ENCODE measurements around the gene GSTM3. TPM values are rescaled to one million over a fixed set of nuclear protein-coding genes. Genes with fewer than 3 reads are reported as not detected.
"Not testable (repeated sequence)": the region's sequence is repeated elsewhere in the genome, so short reads cannot be mapped to it uniquely, and the experiment has no call there.

Gene GSTM3
- total RNA-seq, 2 donors from 2014 or later = 39.0 to 41.1 TPM

DNA sequence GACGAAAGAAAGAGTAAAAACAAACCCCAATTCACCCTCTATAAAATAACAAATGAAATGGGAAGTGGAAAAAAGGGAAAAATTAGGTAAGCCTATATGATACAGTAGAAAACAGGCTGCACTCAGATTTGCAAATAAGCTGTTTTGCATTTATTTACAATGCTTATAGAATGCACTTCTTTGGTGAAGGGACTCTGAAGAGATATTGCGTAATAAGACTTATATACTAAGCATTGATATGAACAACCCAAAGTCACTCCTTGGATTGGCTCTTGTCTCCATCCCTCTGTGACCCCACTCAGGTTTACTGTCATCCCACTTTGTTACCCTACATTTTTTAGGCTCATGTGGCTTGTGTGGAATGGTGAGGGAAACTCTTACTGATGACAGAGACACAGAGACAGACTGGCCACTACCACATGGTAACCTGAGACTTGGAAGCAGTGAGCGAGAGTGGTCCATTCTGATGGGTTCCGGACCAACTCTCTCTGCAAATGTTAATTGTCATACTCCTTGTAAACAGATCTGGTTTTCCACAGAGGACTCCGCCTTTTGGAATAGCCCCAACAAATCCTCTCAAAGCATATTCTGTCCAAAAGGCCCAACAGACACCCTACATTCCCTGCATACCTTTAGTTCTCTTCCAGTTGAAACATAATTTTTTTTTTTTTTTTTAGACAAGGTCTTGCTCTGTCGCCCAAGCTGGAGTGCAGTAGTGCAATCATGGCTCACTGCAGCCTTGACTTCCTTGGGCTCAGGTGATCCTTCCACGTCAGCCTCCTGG is 17.7 kb downstream of the GSTM3 start:
- DNase-seq (ENCODE audit: low spot score in 2 of 2) = no peak
- Mint-ChIP-seq H3K27ac (peak overlapping the region in 1 of 2 donors; percentile 68), H3K9me3 (no peaks in the 10 kb centered on the region), H3K36me3 (no peaks in the 10 kb centered on the region)
- ATAC-seq = no peak

DNA sequence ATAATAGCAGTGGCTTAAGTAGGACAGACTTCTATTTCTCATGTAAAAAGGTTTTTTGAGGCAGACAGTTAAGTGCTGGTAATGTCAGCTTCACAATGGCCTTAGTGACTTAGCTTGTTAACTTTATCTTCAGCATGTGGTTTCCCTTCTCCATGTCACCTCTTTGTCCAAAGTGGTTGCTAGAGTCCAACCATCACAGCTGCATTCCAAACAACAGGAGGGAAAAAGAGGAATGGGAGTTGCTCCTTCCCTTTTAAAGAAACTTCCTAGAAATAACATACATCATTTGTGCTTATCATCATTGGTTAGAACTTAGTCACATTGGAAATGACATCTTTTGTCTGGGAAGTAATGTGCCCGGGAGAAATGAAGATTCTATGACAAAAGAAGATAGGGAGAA is 18.9 kb downstream of the GSTM3 start:
- Mint-ChIP-seq H3K36me3 (no peaks in the 10 kb centered on the region), H3K27ac (no peak overlapping the region), H3K9me3 (no peaks in the 10 kb centered on the region)
- ATAC-seq (no peak), DNase-seq (ENCODE audit: low spot score in 2 of 2) (no peak)

DNA sequence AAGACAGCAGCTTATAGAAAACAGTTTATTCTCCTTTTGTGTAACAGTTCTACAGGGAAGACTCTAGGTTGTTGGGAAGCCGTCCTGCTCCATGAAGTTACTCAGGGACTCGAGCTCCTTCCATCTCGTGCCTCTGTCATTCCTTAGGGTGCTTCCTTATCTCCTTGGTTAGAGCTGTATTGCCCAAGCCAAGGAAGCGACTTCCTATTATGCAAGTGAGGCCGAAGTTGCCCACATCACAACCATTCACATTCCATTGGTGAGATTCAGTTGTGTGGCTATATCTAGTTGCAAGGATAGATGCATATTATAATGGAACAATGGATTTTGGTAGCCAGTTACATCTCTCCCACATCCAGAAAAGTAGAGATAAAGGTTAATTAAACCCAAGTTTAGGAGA is 19.8 kb downstream of the GSTM3 start:
- Mint-ChIP-seq H3K36me3 (no peaks in the 10 kb centered on the region), H3K9me3 (no peaks in the 10 kb centered on the region), H3K27ac (no peak overlapping the region)
- DNase-seq (ENCODE audit: low spot score in 2 of 2) = no peak
- ATAC-seq = no peak

DNA sequence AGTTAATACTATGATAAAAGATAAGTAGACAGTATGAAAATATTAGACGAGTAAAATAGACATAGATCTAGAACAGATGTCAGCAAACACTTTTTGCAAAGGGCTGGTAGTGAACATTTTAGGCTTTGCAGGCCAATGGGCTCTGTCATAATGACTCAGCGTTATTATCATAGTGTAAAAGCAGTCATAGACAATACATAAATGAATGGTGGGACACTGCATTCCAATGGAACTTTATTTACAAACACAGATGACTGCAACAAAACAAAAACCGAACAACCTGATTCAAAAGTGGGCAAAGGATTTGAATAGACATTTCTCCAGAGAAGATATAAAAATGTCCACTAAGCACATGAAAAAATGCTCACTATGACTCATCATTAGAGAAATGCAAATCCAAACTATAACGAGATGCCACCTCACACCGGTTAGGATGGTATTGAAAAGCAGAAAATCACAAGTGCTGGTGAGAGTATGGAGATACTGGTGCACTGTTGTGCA is 21.5 kb downstream of the GSTM3 start:
- DNase-seq (ENCODE audit: low spot score in 2 of 2) (no peak), ATAC-seq (no peak)
- Mint-ChIP-seq H3K36me3 (no peaks in the 10 kb centered on the region), H3K9me3 (no peaks in the 10 kb centered on the region), H3K27ac (no peak overlapping the region)

DNA sequence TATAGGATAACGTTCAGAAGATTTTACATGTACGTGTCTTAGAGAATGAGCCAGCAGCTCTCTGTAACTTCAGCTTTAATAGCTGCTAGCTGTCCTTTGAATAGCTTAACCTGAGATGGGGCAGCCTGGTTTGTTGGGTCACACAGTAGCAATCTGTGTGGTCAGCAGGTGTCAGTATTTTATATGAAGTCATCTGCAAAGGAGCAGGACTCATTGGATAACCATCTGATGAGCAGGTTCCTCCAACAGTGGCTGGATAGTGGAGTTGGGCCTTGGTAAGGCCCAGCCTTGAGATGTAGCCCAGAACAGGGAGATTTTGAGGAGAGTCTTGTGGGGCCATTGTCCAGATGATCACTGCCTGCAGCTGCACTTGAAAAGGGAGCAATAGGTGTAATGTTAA is 22.3 kb downstream of the GSTM3 start:
- H3K27ac Mint-ChIP-seq = no peak overlapping the region
- no peak for ATAC-seq
- no peaks in the 10 kb centered on the region for H3K9me3 Mint-ChIP-seq
- DNase-seq (ENCODE audit: low spot score in 2 of 2) = no peak
- H3K36me3 Mint-ChIP-seq = no peaks in the 10 kb centered on the region

DNA sequence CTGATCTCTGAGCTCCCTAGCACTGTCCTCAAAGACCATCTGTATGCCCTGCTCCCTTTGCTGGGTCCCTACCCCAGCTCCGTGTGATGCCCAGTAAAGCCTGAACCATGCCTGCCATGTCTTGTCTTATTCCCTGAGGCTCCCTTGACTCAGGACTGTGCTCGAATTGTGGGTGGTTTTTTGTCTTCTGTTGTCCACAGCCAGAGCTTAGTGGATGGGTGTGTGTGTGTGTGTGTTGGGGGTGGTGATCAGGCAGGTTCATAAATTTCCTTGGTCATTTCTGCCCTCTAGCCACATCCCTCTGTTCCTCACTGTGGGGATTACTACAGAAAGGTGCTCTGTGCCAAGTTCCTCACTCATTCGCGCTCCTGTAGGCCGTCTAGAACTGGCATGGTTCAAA is 23.1 kb downstream of the GSTM3 start:
- no peak for DNase-seq (ENCODE audit: low spot score in 2 of 2)
- H3K9me3 Mint-ChIP-seq = no peaks in the 10 kb centered on the region
- H3K36me3 Mint-ChIP-seq = no peaks in the 10 kb centered on the region
- ATAC-seq = no peak
- H3K27ac Mint-ChIP-seq = no peak overlapping the region

DNA sequence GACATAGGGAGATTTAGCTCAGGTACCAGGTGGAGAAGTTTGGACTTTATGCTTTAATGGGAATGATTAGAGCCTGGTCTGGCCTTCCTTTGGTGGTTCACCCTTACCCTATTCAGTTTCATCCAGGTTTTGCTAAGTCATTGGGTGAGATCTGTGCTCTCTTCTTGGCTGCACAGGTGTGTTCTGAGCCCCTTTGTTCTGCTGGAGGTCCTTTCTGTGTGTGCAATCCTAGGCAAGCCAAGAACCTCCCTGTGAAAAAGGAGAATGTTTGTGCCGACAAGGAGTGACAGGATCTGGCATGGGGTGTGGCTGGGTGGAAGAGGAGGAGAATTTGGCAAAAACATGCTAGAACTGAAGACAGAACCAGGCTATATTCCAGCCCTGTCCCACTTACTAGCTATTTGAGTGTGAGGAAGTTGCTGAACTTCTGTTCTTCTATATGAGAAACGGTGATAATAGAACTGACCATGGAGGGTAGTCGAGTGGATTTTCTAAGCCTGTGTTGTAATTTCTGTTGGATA is 24.2 kb downstream of the GSTM3 start:
- no peak for ATAC-seq
- no peak for DNase-seq (ENCODE audit: low spot score in 2 of 2)
- Mint-ChIP-seq H3K9me3 (no peaks in the 10 kb centered on the region), H3K36me3 (no peaks in the 10 kb centered on the region), H3K27ac (no peak overlapping the region)

DNA sequence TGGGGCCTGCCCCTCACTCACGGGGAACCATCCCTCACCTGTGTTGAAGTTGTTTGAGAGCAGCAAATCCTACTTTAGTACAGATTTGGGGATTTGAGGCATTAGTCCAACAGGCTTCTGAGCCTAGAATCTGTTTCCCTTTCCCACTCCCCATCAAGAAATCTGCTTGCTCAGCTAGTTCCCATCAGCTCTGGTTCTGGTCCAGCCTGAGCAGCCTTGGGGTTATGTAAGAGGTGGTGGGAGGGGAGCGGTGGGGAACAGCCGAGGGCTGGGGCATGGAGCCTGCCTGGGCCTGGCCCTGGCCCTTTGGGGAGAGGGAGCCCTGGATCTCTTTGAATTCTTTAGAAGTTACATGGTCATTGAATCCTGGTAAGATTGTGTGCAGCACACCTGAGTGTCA is 24.7 kb downstream of the GSTM3 start:
- H3K36me3 Mint-ChIP-seq = no peaks in the 10 kb centered on the region
- no peaks in the 10 kb centered on the region for H3K9me3 Mint-ChIP-seq
- no peak for DNase-seq (ENCODE audit: low spot score in 2 of 2)
- H3K27ac Mint-ChIP-seq = no peak overlapping the region
- ATAC-seq = no peak

DNA sequence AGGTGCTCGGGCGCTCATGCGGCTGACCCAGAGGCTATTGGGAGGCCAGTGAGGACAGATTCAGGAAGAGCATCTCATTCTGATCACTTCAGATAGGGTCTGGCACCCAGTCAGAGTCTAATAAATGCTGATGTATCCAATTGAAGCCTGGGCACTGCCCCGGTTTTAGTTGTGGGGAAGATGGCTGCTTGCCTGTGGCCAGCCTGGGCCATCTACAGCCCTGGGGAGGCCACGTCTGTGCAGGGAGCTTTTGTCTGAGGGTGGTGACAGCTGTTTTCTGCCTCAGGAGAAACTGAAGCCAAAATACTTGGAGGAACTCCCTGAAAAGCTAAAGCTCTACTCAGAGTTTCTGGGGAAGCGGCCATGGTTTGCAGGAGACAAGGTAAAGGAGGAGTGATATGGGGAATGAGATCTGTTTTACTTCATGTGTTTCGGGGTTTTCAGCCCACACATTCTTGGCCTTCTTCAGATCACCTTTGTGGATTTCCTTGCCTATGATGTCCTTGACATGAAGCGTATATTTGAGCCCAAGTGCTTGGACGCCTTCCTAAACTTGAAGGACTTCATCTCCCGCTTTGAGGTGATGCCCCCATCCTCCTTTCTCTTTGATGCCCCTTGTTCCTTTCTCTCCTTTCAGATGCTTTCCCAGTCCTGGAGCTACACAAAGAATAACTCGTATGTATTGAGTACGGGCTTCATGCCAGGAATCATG is 26.0 kb downstream of the GSTM3 start:
- ATAC-seq (no peak), DNase-seq (ENCODE audit: low spot score in 2 of 2) (no peak)
- no peaks in the 10 kb centered on the region for H3K36me3 Mint-ChIP-seq
- H3K27ac Mint-ChIP-seq = no peak overlapping the region
- H3K9me3 Mint-ChIP-seq = no peaks in the 10 kb centered on the region

DNA sequence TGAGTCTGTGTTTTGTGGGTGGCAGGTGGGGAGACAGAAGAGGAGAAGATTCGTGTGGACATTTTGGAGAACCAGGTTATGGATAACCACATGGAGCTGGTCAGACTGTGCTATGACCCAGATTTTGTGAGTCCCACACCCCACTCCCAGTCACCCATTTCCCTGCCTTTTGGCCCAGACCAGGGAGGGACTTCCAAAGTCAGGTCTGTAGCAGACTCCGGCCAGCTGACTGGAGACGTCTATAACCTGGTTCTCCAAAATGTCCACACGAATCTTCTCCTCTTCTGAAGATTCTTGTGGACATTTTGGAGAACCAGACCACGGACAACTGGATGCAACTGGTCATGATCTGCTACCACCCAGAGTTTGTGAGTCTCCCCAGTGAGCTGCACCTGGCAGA is 27.2 kb downstream of the GSTM3 start:
- Mint-ChIP-seq H3K9me3 (peaks cover 0 to 6% of the 10 kb centered on the region in 2 donors), H3K36me3 (peaks cover 6 to 8% of the 10 kb centered on the region in 2 donors), H3K27ac (no peak overlapping the region)
- ATAC-seq (no peak), DNase-seq (ENCODE audit: low spot score in 2 of 2) (no peak)

DNA sequence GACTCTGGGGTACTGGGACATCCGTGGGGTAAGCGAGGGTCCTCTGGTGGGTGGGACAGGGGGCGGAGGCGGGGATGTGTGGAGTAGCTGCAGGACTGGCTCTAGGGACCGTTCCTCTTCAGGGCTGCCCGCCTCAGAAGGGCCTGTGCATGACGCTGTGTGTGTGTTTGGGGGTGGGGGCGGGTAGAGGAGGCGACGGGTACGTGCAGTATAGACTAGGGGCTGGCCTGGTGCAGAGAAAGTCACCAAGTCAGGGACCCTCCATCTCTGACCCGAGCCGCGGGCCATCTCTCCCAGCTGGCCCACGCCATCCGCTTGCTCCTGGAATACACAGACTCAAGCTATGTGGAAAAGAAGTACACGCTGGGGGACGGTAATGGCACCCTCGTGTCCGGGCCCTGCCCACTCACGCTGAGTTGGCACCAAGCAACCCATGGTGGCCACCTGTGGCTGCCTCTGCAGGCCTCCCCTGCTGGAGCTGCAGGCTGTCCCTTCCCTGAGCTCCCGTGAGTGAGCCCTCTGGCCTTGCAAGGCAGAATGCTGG is 28.4 kb downstream of the GSTM3 start:
- Mint-ChIP-seq H3K27ac (no peak overlapping the region), H3K9me3 (peaks cover 0 to 6% of the 10 kb centered on the region in 2 donors), H3K36me3 (peaks cover 6 to 8% of the 10 kb centered on the region in 2 donors)
- DNase-seq (ENCODE audit: low spot score in 2 of 2) (no peak), ATAC-seq (peak in 1 of 2 donors; percentile 11)

DNA sequence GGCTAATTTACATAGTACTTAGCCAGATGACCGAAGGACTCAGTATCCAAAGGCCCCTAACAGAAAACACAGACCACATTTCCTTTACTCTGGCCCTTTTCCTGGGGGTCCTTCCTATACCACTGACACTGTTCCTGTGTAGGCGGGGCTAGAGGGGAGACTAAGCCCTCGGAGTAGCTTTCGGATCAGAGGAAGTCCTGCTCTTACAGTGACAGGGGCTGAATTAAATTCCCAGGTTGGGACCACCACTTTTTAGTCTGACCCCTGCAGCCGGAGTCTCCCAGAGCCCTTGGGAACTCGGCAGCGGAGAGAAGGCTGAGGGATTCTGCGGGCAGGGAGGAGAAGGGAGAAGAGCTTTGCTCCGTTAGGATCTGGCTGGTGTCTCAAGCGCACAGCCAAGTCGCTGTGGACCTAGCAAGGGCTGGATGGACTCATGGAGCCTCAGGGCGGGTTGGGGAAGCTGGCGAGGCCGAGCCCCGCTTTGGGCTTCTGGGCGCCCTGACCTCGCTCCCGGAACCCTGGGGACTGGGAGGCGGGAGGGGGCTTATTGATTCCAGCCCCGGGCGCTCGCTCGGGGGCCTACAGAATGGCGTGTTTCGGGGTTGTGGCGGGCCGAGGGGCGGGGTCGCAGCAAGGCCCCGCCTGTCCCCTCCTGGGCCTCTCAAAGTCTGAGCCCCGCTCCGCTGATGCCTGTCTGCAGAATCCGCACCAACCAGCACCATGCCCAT is 29.1 kb downstream of the GSTM3 start, which contains the start of gene GSTM5:
Gene GSTM5, plus strand, starts transcription at position 659 of the 728 bp plus-strand sequence. Its CDS starts 62 bp downstream, at position 721.
- H3K27ac Mint-ChIP-seq = peak within 1 kb of the TSS in 1 of 2 donors; percentile 44
- ATAC-seq = peak in 1 of 2 donors; percentile 64
- H3K9me3 Mint-ChIP-seq, H3K36me3 Mint-ChIP-seq: not testable (repeated sequence)
- DNase-seq (ENCODE audit: low spot score in 2 of 2) = peak in 1 of 2 donors; percentile 13

DNA sequence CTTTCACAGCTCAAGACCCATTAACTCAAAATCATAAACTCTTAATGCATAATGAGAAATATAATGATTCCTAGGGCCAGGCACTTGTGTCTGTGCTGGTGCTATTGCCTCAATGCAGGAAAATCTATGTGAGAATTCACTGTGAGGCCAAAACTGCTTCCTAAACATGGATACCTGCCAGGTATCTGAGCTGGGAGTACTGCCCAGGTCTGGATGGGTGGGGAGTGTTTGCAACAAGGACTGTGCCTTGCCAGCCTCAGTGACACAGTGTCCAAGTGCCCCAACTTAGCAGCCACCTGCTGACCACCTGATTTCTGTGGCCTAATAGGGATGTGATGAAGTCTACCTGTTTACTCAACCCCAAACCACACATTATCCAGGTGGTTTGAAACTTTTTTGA is 31.0 kb downstream of the GSTM3 start:
- ATAC-seq; H3K36me3 Mint-ChIP-seq; H3K9me3 Mint-ChIP-seq; H3K27ac Mint-ChIP-seq; DNase-seq (ENCODE audit: low spot score in 2 of 2): not testable (repeated sequence)

DNA sequence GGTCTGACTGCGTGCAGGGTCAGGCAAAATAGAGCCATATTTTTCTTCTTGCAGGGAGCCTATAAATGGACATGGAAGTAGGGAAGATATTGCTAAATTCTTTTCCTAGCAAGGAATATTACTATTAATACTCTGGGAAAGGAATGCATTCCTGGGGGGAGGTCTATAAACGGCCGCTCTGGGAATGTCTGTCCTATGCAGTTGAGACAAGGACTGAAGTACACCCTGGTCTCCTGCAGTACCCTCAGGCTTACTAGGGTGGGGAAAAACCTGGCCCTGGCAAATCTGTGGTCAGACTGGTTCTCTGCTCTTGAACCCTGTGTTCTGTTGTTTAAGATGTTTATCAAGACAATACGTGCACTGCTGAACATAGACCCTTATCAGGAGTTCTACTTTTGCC is 31.9 kb downstream of the GSTM3 start:
- not testable (repeated sequence) for DNase-seq (ENCODE audit: low spot score in 2 of 2); ATAC-seq

DNA sequence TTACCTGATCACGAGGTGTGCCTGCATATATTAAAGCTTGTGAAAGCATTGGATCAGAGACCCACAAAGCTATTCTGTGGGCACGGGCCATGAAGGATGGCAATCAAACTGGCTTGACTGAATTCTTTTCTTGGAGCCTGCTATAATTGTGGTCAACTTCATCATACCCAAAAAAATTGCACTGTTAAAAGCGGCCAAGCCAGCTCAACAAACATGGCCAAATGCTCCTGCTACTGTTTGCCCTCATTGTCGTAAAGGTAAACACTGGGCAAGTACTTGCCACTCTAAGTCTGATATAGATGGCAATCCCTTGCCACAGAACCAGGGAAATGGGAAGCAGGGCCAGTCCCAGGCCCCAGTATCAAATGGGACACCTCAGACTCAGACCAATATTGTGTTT is 35.4 kb downstream of the GSTM3 start:
- ATAC-seq (no peak), DNase-seq (ENCODE audit: low spot score in 2 of 2) (no peak)
- peaks cover 0 to 6% of the 10 kb centered on the region in 2 donors for H3K9me3 Mint-ChIP-seq
- H3K27ac Mint-ChIP-seq = no peak overlapping the region
- peaks cover 6 to 8% of the 10 kb centered on the region in 2 donors for H3K36me3 Mint-ChIP-seq

More for the DNA sequence above, 31.9 kb downstream of the GSTM3 start:
- H3K9me3 Mint-ChIP-seq, H3K36me3 Mint-ChIP-seq, H3K27ac Mint-ChIP-seq: not testable (repeated sequence)

DNA sequence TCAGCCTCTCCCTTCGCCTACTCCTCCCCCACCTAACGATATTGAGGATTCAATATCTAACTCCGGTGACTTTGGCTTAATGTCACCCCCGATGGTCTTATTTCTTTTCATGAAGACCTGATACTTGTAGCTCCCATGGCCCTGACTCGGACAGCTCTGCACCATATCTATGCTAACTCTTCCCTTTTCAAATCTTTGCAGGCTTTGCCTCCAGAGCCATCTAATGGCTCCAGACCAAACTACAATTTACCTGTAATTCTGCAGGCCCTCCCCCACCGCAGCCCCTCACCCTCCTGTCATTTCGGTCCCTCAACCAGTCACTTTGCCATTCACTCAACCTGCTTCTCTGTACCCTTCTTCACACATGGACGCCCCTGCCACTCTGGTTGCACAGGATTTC is 36.7 kb downstream of the GSTM3 start:
- DNase-seq (ENCODE audit: low spot score in 2 of 2) (no peak), ATAC-seq (no peak)
- H3K36me3 Mint-ChIP-seq = peaks cover under 1 to 3% of the 10 kb centered on the region in 2 donors
- H3K27ac Mint-ChIP-seq = no peak overlapping the region
- H3K9me3 Mint-ChIP-seq = peaks cover 0 to 1% of the 10 kb centered on the region in 2 donors

Data from activated naive CD4-positive, alpha-beta T cell treated with anti-CD3 and anti-CD28 coated beads, Interleukin-2, amount 50 U/mL, for 72 hours (primary cell).